MM.1S (cell line): Measurements from ENCODE around the gene CIBAR2.

Source experiments
- EZH2 ChIP-seq: fragments of 300-600 bp; sonication (generic); optimal IDR thresholded peaks from 2 replicates; pipeline ENCODE3; 2017; ENCODE audit warnings: low read depth, mild to moderate bottlenecking, antibody characterized with exemption, low read length, mixed read lengths
- EZH2phosphoT487 ChIP-seq: fragments of 300-600 bp; sonication (generic); IDR thresholded peaks from 2 replicates; pipeline ENCODE4 v1.6.1; 2018; ENCODE audit warnings: antibody characterized with exemption, low read length

DNA sequence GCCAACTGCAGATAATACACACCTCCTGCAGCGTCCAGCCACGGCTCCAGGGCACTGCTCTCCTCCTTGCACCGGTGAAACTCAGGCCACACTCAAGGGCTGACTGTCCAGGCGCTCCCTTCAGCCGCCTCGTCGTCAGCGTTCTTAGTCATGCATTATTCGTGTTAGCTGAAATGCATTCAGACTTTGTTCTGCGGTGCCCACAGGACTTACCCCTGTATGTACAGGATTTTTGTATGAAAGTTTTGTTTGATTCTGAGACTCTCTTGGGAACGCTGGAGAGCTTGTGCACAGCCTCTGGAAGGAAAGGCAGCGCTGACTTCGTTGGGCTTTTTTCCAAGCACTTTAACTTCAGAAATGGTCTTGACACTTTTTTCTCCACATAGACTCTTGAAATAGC, 22.1 kb downstream of the CIBAR2 start:
- TF ChIP-seq EZH2: no peak
- TF ChIP-seq EZH2phosphoT487: no peak
